HepG2 (cell line): ENCODE results near the gene ZBTB48. TPM values are rescaled to one million over a fixed set of nuclear protein-coding genes. Genes with fewer than 3 reads are reported as not detected.

Source experiments
- BCL6 ChIP-seq: IDR thresholded peaks from 2 replicates; pipeline ENCODE4 v1.6.1; 2016; ENCODE audit warnings: missing genetic modification reagents, missing compliant biosample characterization
- CEBPG ChIP-seq: IDR thresholded peaks from 2 replicates; pipeline ENCODE4 v1.6.1; 2016
- MAF1 ChIP-seq: sonication (generic); formaldehyde crosslinking; IDR thresholded peaks from 2 replicates; pipeline ENCODE4 v1.5.0; 2020; ENCODE audit warnings: missing genetic modification reagents, borderline replicate concordance
- MNT ChIP-seq: fragments of 450-650 bp; IDR thresholded peaks from 2 replicates; pipeline ENCODE4 v1.6.1; 2016
- NFKBIZ ChIP-seq: IDR thresholded peaks from 2 replicates; pipeline ENCODE4 v1.6.1; 2018; ENCODE audit warnings: missing genetic modification reagents, missing compliant biosample characterization
- TARDBP ChIP-seq: sonication (generic); formaldehyde crosslinking; IDR thresholded peaks from 2 replicates; pipeline ENCODE4 v1.8.0; 2022; ENCODE audit warnings: mild to moderate bottlenecking, missing genetic modification reagents
- TEAD3 ChIP-seq: optimal IDR thresholded peaks from 2 replicates; pipeline ENCODE3; 2016; ENCODE audit warnings: borderline replicate concordance
- THAP9 ChIP-seq: sonication (generic); formaldehyde crosslinking; IDR thresholded peaks from 2 replicates; pipeline ENCODE4; 2020; ENCODE audit warnings: missing genetic modification reagents, mild to moderate bottlenecking, borderline replicate concordance
- ZBTB43 ChIP-seq: sonication (generic); formaldehyde crosslinking; conservative IDR thresholded peaks from 2 replicates; pipeline ENCODE4 v1.4.0; 2020; ENCODE audit warnings: missing genetic modification reagents
- ZFY ChIP-seq: sonication (generic); formaldehyde crosslinking; IDR thresholded peaks from 2 replicates; pipeline ENCODE4 v1.4.0; 2020; ENCODE audit warnings: missing genetic modification reagents
- ZHX2 ChIP-seq, 2 experiments: sonication (generic) in 1 of 2; formaldehyde crosslinking in 1 of 2; IDR thresholded peaks; 2 replicates each; pipeline versions ENCODE4 v1.6.1 to v1.9.0; 2014 to 2022; ENCODE audit warnings: antibody characterized with exemption in 1 of 2, borderline replicate concordance in 1 of 2, inconsistent platforms in 1 of 2, low read depth in 1 of 2, missing genetic modification reagents in 1 of 2
- ZNF503 ChIP-seq: sonication (generic); formaldehyde crosslinking; IDR thresholded peaks from 2 replicates; pipeline ENCODE4 v1.4.0; 2020; ENCODE audit warnings: missing genetic modification reagents
- polyA plus RNA-seq, 8 experiments: library from polyadenylated mRNA; depleted of rRNA in 3 of 8; stranded (reverse) in 7 of 8; unstranded in 1 of 8; fragments of >200 nt; fragmentation: Illumina TruSeq in 4 of 8; extraction: Trizol in 4 of 8; gene quantifications; 2 replicates each; pipeline versions ENCODE4 v1.2.1 to v1.2.3, GENCODE V29; 2011 to 2016; ENCODE audit warnings: low read depth in 4 of 8, missing spikeins in 1 of 8, mixed read lengths in 1 of 8; ENCODE audit not compliant: insufficient read depth in 1 of 8
- total RNA-seq, 5 experiments: library from RNA; depleted of rRNA; stranded (reverse); fragments of >200 nt; fragmentation: Illumina TruSeq; extraction: Trizol; gene quantifications; 2 replicates each; pipeline ENCODE4 v1.2.3, GENCODE V29; 2016; ENCODE audit warnings: low read depth in 1 of 5

Gene ZBTB48
- total and polyA plus RNA-seq, 2 of the 13 experiments (the other 11 are each of a cell fraction or from before 2014, with no cell fraction given): 13.0 to 17.1 TPM

GRCh38 chr1:6554031-6554906 is 25.5 kb upstream of the ZBTB48 start, which contains the start of gene NOL9 (continued):
- TF ChIP-seq ZHX2 (IDR thresholded peaks at IDR 0.05; ENCODE audit: low read depth): peak; percentile 83
- 0 out of 2 replicates have a peak, but pooled peaks have one; percentile 73 for TF ChIP-seq ZHX2 (CRISPR knock-in tag; IDR thresholded peaks at IDR 0.05; ENCODE audit: borderline replicate concordance)
- TF ChIP-seq MAF1: peak; percentile 92; the same call in 1 of the 2 replicates
- no peak for TF ChIP-seq MNT
- peak; percentile 74 for TF ChIP-seq ZBTB43 (CRISPR knock-in tag)
- TF ChIP-seq NFKBIZ: 0 out of 2 replicates have a peak, but pooled peaks have one; percentile 43
- peak; percentile 53; the same call in 1 of the 2 replicates for TF ChIP-seq THAP9 (CRISPR knock-in tag)
- peak; percentile 70 for TF ChIP-seq CEBPG (CRISPR knock-in tag)
- peak; percentile 61 for TF ChIP-seq TEAD3 (CRISPR knock-in tag)
- TF ChIP-seq BCL6 (CRISPR knock-in tag): 0 out of 2 replicates have a peak, but pooled peaks have one; percentile 59
- TF ChIP-seq ZFY (CRISPR knock-in tag): peak; percentile 95
- peak; percentile 78 for TF ChIP-seq ZNF503 (CRISPR knock-in tag)
- peak; percentile 63; the same call in 1 of the 2 replicates for TF ChIP-seq TARDBP (CRISPR knock-in tag)
